PC-3 (cell line): ENCODE results near the gene FAS. TPM values are rescaled to one million over a fixed set of nuclear protein-coding genes. Genes with fewer than 3 reads are reported as not detected.

ENCODE experiments used
- ATAC-seq: fragments of 200-7000 bp; cut with Tn5 transposase; 2 replicates; pipeline ENCODE4 v1.9.1; 2020; ENCODE audit warnings: mild to moderate bottlenecking, moderate library complexity
- BruUV-seq: library from RNA; stranded (reverse); fragments of 400-500 nt; replicated peaks from 2 replicates; lab custom pipeline; 2021; lab: Mats Ljungman, UMichigan
- CTCF ChIA-PET: fragments of 300-600 bp; sonication (Branson Sonifier 250); formaldehyde crosslinking; loops from one replicate; lab custom pipeline; 2022; ENCODE audit warnings: antibody characterized with exemption; lab: Charles Lee
- POLR2A ChIA-PET: fragments of 300-600 bp; sonication (Branson Sonifier 250); formaldehyde crosslinking; loops from one replicate; lab custom pipeline; 2022; ENCODE audit warnings: antibody characterized with exemption; ENCODE audit not compliant: unreplicated experiment; lab: Charles Lee
- DNase-seq: peaks from one replicate; pipeline ENCODE4 v3.0.0-alpha.2; 2015
- H2AFZ ChIP-seq: fragments of 300-600 bp; sonication (generic); 2 replicates; pipeline ENCODE4 v1.6.0; 2016; ENCODE audit warnings: antibody characterized with exemption, low read length
- H3F3A ChIP-seq: fragments of 300-600 bp; sonication (generic); one replicate; pipeline ENCODE4 v1.6.0; 2017; ENCODE audit warnings: antibody characterized with exemption, low read length, control low read depth, mild to moderate bottlenecking; ENCODE audit not compliant: unreplicated experiment
- H3K27ac ChIP-seq: fragments of 300-600 bp; sonication (generic); 2 replicates; pipeline ENCODE4 v1.5.1; 2016; ENCODE audit warnings: mild to moderate bottlenecking, low read length
- H3K27me3 ChIP-seq: fragments of 300-600 bp; sonication (generic); 2 replicates; pipeline ENCODE4 v1.6.1; 2016; ENCODE audit warnings: low read length, mixed read lengths
- H3K36me3 ChIP-seq: fragments of 300-600 bp; sonication (generic); 2 replicates; pipeline ENCODE4 v1.6.1; 2016; ENCODE audit warnings: low read depth, mixed run types, low read length, mixed read lengths
- H3K4me1 ChIP-seq: fragments of 300-600 bp; sonication (generic); 2 replicates; pipeline ENCODE4 v1.5.1; 2016; ENCODE audit warnings: low read length; ENCODE audit not compliant: insufficient read depth
- H3K4me2 ChIP-seq: fragments of 300-600 bp; sonication (generic); 2 replicates; pipeline ENCODE4 v1.6.0; 2016; ENCODE audit warnings: low read length
- H3K4me3 ChIP-seq: fragments of 300-600 bp; sonication (generic); 2 replicates; pipeline ENCODE4 v1.5.1; 2016; ENCODE audit warnings: mild to moderate bottlenecking, low read length, mixed read lengths
- H3K79me2 ChIP-seq: fragments of 300-600 bp; sonication (generic); 2 replicates; pipeline ENCODE4 v1.6.1; 2017; ENCODE audit warnings: low read length, mixed read lengths
- H3K9ac ChIP-seq: fragments of 300-600 bp; sonication (generic); 2 replicates; pipeline ENCODE4 v1.6.0; 2016; ENCODE audit warnings: mild to moderate bottlenecking, low read length
- H3K9me2 ChIP-seq: fragments of 300-600 bp; sonication (generic); replicated peaks from 2 replicates; pipeline ENCODE4 v1.6.1; 2016; ENCODE audit warnings: mixed run types, low read length, mixed read lengths
- H3K9me3 ChIP-seq: fragments of 300-600 bp; sonication (generic); 2 replicates; pipeline ENCODE4 v1.6.1; 2016; ENCODE audit warnings: low read length, mixed read lengths
- H4K20me1 ChIP-seq: fragments of 300-600 bp; sonication (generic); 2 replicates; pipeline ENCODE4 v1.6.1; 2016; ENCODE audit warnings: low read length, mixed read lengths
- CTCF ChIP-seq: fragments of 300-600 bp; sonication (generic); conservative IDR thresholded peaks from 2 replicates; pipeline ENCODE4 v1.5.1; 2017; ENCODE audit warnings: antibody characterized with exemption, low read depth, mild to moderate bottlenecking, low read length
- EZH2 ChIP-seq: fragments of 300-600 bp; sonication (generic); IDR thresholded peaks from one replicate; pipeline ENCODE4 v1.6.1; 2017; ENCODE audit warnings: antibody characterized with exemption, mild to moderate bottlenecking, low read length; ENCODE audit not compliant: unreplicated experiment
- EZH2phosphoT487 ChIP-seq: fragments of 300-600 bp; sonication (generic); IDR thresholded peaks from 2 replicates; pipeline ENCODE4 v1.6.1; 2018; ENCODE audit warnings: mild to moderate bottlenecking, antibody characterized with exemption, low read length, borderline replicate concordance
- intact Hi-C: fragments of 100-400 bp; cut with micrococcal nuclease; formaldehyde crosslinking; loops from 2 replicates; pipeline ENCODE4 v1.9.0; 2023
- total RNA-seq: library from RNA; depleted of rRNA; stranded (reverse); fragments of >200 nt; gene quantifications from 2 replicates; pipeline ENCODE4 v1.2.3, GENCODE V29; 2014

Gene FAS
- total RNA-seq, 1 experiment from 2014 or later, result 4.8 TPM

- no TSS peak for BruUV-seq
- Histone ChIP-seq H3F3A (no peaks in the 10 kb centered on the region), H3K9me2 (no peaks in the 10 kb centered on the region), H3K4me3 (no peak overlapping the region), H2AFZ (no peak overlapping the region), H3K4me2 (no peak overlapping the region), H3K27me3 (no peaks in the 10 kb centered on the region), H4K20me1 (no peaks in the 10 kb centered on the region), H3K9ac (no peak overlapping the region), H3K4me1 (no peaks in the 10 kb centered on the region), H3K9me3 (no peaks in the 10 kb centered on the region), H3K27ac (no peak overlapping the region), H3K79me2 (no peaks in the 10 kb centered on the region), H3K36me3 (no peaks in the 10 kb centered on the region)
- TF ChIP-seq EZH2phosphoT487 (no peak), EZH2 (no peak), CTCF (no peak)
- DNase-seq (no peak), ATAC-seq (no peak)
- ChIA-PET CTCF (no interaction called here), POLR2A (no interaction called here)
- intact Hi-C loops, result no loop called here
These were observed 28.3 kb upstream of the FAS start for GRCh38 chr10:88962336-88962735.

DNA sequence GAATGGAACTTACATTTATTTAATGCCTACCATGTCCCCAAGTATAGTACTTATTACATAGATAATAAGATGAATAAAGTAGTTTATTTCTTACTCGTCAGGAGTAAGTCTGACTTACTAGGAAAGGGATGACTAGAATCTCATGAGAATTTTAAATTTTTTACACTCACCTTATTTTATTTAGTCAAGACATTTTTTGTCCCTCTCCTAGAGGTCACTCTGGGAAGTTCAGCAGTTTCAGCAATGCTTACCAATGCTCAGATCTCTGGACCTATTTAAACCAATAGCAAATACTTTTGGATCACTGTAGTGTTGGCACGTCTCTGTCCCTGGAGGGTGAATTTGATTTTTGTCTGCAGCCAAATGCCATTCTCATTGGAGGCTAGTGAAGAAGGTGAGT is 27.3 kb upstream of the FAS start:
- no TSS peak for BruUV-seq
- H3K79me2 ChIP-seq, result no peaks in the 10 kb centered on the region
- no peak overlapping the region for H2AFZ ChIP-seq
- H3K9me2 ChIP-seq, result no peaks in the 10 kb centered on the region
- no peak for ATAC-seq
- no peaks in the 10 kb centered on the region for H4K20me1 ChIP-seq
- no peaks in the 10 kb centered on the region for H3K27me3 ChIP-seq
- H3K9me3 ChIP-seq, result no peaks in the 10 kb centered on the region
- no peak overlapping the region for H3K4me3 ChIP-seq
- no peaks in the 10 kb centered on the region for H3K36me3 ChIP-seq
- H3K4me1 ChIP-seq, result no peaks in the 10 kb centered on the region
- intact Hi-C loops, result no loop called here
- no peak for DNase-seq
- no peak overlapping the region for H3K27ac ChIP-seq
- H3K4me2 ChIP-seq, result no peak overlapping the region
- H3K9ac ChIP-seq, result no peak overlapping the region
- TF ChIP-seq EZH2 (no peak), CTCF (no peak), EZH2phosphoT487 (no peak)
- H3F3A ChIP-seq, result no peaks in the 10 kb centered on the region
- POLR2A ChIA-PET, result no interaction called here
- CTCF ChIA-PET, result no interaction called here

GRCh38 chr10:88964360-88964759 is 26.2 kb upstream of the FAS start:
- H2AFZ ChIP-seq, result no peak overlapping the region
- no peak overlapping the region for H3K9ac ChIP-seq
- TF ChIP-seq CTCF (no peak), EZH2phosphoT487 (no peak), EZH2 (no peak)
- no peaks in the 10 kb centered on the region for H3K36me3 ChIP-seq
- H4K20me1 ChIP-seq, result no peaks in the 10 kb centered on the region
- no peaks in the 10 kb centered on the region for H3F3A ChIP-seq
- ATAC-seq (no peak), DNase-seq (no peak)
- H3K9me2 ChIP-seq, result no peaks in the 10 kb centered on the region
- no peaks in the 10 kb centered on the region for H3K4me1 ChIP-seq
- no peak overlapping the region for H3K4me2 ChIP-seq
- H3K27me3 ChIP-seq, result no peaks in the 10 kb centered on the region
- no peak overlapping the region for H3K4me3 ChIP-seq
- H3K79me2 ChIP-seq, result no peaks in the 10 kb centered on the region
- no peaks in the 10 kb centered on the region for H3K9me3 ChIP-seq
- ChIA-PET CTCF (no interaction called here), POLR2A (no interaction called here)
- H3K27ac ChIP-seq, result no peak overlapping the region
- BruUV-seq, result no TSS peak
- intact Hi-C loops, result no loop called here
